ENCODE results near the gene RPTOR. TPM values are rescaled to one million over a fixed set of nuclear protein-coding genes. Genes with fewer than 3 reads are reported as not detected.

RPTOR gene
- total RNA-seq, 1 donor from 2014 or later: 11.7 TPM

- no peak for DNase-seq (ENCODE audit: low read depth in 2 of 2)
Observed at GRCh38 chr17:80779961-80780380, 235.3 kb downstream of the RPTOR start.

GRCh38 chr17:80780381-80781198, 236.0 kb downstream of the RPTOR start:
- no peak for DNase-seq (ENCODE audit: low read depth in 2 of 2)

GRCh38 chr17:80781211-80781610, 236.6 kb downstream of the RPTOR start:
- no peak for DNase-seq (ENCODE audit: low read depth in 2 of 2)

GRCh38 chr17:80781807-80782277, 237.2 kb downstream of the RPTOR start:
- DNase-seq (ENCODE audit: low read depth in 2 of 2): no peak

- peak in 1 of 2 donors; percentile 88 for DNase-seq (ENCODE audit: low read depth in 2 of 2)
Observed at GRCh38 chr17:80782536-80783427, 238.1 kb downstream of the RPTOR start.

GRCh38 chr17:80783486-80783885, 238.8 kb downstream of the RPTOR start:
- DNase-seq (ENCODE audit: low read depth in 2 of 2): no peak

- no peak for DNase-seq (ENCODE audit: low read depth in 2 of 2)
Observed at GRCh38 chr17:80783971-80784370, 239.3 kb downstream of the RPTOR start.

GRCh38 chr17:80785477-80786178, 241.0 kb downstream of the RPTOR start:
- no peak for DNase-seq (ENCODE audit: low read depth in 2 of 2)

- no peak for DNase-seq (ENCODE audit: low read depth in 2 of 2)
Observed at GRCh38 chr17:80786470-80786869, 241.8 kb downstream of the RPTOR start.

GRCh38 chr17:80786887-80787286, 242.2 kb downstream of the RPTOR start:
- no peak for DNase-seq (ENCODE audit: low read depth in 2 of 2)

- DNase-seq (ENCODE audit: low read depth in 2 of 2): no peak
Observed at GRCh38 chr17:80787881-80788280, 243.2 kb downstream of the RPTOR start.

GRCh38 chr17:80789356-80789902, 244.8 kb downstream of the RPTOR start:
- peak; percentile 84 to 97 for DNase-seq (ENCODE audit: low read depth in 2 of 2)

- peak; percentile 59 to 63 for DNase-seq (ENCODE audit: low read depth in 2 of 2)
Observed at GRCh38 chr17:80790021-80790765, 245.6 kb downstream of the RPTOR start.

GRCh38 chr17:80790981-80791742, 246.5 kb downstream of the RPTOR start:
- no peak for DNase-seq (ENCODE audit: low read depth in 2 of 2)

- peak; percentile 95 to 99 for DNase-seq (ENCODE audit: low read depth in 2 of 2)
Observed at GRCh38 chr17:80791758-80792284, 247.2 kb downstream of the RPTOR start.

GRCh38 chr17:80792373-80792781, 247.7 kb downstream of the RPTOR start:
- DNase-seq (ENCODE audit: low read depth in 2 of 2): no peak

GRCh38 chr17:80793421-80793820, 248.8 kb downstream of the RPTOR start:
- DNase-seq (ENCODE audit: low read depth in 2 of 2): no peak

GRCh38 chr17:80793851-80794267, 249.2 kb downstream of the RPTOR start:
- peak; percentile 71 to 78 for DNase-seq (ENCODE audit: low read depth in 2 of 2)

GRCh38 chr17:80794281-80795089, 249.8 kb downstream of the RPTOR start:
- DNase-seq (ENCODE audit: low read depth in 2 of 2): no peak
